GM21723 (cell line): ENCODE results near the gene ATXN7.
A peak's percentile ranks its signal among the peaks of the same experiment; 100 is the strongest.

Experiments used
- ATAC-seq: cut with Tn5 transposase; IDR thresholded peaks from one replicate; pipeline ENCODE4 v1.9.1; 2021; ENCODE audit warnings: mild to moderate bottlenecking, moderate library complexity; ENCODE audit not compliant: unreplicated experiment

Gene ATXN7

DNA sequence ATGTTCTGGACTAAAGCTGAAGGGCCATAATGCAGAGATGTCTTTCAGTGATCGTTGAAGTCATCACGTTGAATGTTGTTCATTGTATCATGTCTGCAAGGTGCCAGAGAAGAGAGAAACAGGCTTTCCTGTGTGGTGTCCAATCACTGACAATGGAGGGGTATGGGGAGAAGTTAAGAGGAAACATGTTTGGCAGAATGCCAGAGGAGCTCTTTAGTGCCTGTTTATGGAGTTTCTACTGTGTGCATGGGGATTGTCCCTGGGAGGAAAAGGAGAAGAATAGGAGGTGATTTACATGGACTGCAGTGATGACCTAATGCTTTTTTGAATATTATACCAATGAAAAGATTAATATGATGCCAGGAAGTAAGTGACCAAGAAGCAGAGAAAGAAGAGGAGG lies 36.8 kb downstream of the ATXN7 start:
- ATAC-seq = no peak

DNA sequence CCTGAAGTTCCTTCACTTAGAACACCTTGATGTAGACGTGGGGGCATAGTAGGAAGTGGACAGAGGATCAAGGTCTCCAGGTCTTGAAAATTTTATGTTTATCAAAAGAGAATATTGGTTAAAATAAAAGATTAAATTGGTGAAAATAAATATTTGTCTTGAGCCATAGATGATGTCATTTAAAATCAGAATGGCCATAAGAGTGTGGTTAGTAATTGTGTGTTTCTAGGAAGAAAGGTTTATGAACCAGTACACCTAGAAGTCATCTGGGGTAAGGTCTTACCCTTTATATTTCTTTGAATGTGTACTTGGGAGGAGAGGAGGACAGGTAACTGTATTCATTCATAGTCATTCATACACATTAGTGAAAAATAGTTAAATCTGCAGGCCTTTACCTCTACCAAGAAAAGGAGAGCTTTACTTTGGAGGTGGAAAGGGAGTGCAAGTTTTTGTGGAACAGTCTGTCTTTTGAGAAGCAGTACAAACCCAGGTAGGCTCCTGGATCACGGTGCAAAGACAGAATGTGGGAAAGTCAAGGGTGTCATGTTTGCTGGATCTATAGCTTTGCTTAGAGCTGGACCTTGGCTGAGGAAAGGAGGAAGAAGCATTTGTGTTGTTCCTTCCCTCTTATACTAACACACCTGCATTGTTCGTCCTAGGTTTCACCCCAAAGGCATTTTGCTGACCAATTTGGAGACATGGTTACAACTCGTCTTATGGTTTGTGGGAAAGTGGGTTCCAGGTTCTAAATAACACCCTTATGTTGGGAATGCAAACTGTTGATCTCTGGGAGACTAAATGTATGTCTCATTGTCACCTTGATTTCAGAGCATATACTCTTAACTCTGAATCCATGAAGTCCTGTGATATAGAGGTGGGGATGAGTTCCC lies 42.3 kb downstream of the ATXN7 start:
- ATAC-seq = no peak

DNA sequence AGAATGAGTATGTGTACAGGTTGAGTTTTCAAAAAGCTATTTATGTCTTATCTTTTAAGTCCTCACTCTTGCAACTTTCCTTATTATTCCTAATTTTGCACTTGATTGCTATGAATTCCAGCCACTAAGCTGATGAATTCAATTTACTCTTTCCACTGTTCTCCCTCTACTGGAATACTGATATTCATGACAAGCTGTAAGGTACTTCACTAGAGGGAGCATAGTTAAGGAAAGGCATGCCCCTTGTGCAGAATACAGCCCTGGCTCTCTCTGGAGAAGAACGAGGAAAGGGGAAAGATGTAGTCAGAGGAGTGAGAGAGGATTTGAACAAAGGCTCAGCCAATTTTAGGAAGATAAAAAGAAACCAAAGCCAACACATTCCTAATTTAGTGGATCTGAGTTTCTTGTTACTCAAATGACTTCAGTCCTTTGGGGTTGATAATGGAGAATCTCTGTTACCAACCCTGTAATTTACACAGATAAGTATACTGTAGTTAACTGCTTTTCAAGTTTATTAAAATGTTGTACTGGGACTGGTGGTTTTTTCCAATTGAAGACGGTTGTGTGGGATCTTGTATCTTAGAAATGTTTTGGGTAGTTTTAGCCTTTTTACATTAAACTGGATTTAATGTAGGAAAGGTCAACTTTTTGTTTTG lies 44.5 kb downstream of the ATXN7 start:
- ATAC-seq = no peak

DNA sequence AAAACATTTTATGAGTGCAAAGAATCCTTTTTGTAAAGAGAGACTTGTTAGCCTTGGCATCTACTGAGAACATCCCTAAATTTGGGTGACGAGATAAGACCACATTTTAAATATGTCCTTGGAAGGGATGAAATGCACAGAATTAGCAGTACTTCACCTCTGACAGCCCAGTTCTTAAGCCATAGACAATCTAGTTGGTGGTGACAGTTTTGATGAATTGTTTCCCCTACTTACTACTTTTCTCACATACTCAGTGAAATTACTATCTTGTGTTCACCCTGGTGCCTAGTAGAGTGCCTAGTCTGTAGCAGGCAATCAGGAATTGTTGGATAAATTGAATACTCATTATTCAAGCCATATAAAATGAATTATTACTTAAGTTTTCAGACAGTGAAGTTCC lies 45.1 kb downstream of the ATXN7 start:
- ATAC-seq = no peak

DNA sequence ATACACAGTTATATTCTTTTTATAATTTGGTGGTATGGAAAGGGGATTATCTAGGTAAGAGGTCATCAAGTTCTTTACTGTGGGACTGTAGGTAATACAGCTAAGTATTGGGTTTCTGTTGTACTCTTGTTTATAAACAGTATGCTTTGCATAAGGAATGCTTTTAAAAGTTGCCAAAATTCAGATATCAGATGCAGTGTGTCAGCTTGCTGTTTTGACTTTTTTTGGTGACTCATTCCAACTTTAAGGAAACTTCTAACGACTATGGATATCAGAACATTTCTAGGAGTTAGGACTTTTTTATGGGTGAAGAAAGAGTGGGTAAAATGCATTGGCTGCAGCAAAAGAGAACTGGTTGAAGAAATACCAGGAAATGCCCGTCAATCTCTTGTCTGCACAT lies 45.8 kb downstream of the ATXN7 start:
- ATAC-seq = no peak

DNA sequence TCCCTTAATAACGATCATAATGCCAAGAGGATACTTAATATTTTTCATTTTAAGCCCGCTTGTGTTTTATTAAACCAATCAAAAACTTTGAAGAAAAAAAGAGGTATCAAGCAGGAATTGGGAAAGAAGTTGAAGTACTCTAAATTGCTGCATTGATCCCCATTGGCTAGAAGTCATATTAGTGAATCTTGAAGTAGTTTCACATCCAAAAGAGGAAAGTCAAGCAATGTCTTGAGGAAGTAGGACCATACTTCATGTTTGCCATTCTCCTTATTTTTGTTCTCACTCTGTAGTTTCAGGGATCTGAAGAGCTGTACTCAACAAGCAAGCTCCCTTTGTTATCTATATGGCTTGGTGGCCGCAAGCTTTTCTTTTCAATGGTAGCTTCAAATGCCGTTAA lies 46.3 kb downstream of the ATXN7 start:
- no peak for ATAC-seq

DNA sequence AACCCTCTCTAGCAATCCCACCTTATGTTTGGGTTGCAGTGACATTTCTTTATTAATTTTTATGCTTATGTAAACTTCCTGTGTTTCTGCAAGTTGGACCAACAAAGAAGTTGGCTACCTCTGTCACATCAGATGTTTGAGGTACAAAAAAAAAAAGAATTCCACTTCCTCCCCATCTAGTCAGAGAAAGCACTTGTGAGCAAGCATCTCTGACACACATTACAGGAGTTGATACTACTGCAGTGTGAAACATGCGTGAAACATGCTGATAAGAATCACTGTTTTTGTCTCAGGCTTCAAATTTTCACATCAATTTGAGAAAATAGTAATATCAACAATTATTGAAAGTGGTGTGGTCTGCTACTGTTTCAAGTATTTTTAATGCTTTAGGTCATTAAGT lies 47.2 kb downstream of the ATXN7 start:
- no peak for ATAC-seq

DNA sequence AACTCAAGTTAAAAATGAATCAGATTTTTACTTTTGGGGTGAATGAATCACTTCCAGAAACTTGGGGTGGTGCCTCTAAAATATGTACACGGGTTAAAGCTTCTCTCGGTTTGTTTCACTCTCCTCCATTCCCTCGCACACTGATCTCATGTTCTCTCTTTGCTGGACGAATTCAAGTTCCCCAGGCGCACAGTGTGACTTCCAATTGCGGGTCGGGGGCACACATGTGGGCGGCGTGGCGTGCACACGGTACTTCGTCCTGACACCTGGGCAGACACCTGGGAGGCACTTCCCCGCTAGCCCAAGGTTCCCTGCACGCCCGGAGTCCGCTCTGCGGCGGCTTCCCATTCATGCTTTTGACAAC lies 47.8 kb downstream of the ATXN7 start:
- no peak for ATAC-seq

DNA sequence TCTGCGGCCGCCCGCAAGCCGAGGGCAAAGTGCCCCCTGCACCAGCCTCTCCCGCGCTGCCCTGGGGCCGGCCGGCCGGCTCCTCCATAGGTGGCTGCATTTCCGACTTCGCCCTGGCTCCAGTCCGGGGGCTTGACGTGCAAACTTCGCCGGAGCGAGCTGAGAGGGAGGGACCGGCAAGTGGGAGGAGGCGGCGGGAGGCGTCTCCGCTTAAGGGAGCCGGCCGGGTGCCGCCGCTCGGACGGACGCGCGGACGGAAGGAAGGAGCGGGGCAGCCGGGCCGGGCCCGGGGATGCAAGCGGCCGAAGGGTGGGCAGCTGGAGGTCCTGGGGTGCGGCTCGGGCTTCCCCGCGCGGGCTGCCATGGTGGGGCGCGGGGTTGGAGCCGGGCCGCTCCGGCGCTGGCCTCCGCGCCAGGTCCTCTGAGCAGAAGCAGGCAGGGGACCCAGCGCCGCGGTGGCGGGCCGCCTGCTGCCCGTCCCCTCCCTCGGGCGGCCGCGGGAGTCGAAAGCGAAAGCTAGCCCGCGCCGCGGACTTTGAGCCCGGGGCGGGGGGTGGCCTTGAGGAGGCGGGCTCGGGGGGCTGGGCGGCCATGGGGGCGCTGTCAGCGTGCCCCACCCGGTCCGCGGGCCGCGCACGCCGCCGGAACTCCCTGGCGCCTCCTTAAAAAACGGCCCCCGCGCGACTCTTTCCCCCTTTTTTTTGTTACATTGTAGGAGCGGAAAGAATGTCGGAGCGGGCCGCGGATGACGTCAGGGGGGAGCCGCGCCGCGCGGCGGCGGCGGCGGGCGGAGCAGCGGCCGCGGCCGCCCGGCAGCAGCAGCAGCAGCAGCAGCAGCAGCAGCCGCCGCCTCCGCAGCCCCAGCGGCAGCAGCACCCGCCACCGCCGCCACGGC lies 48.5 kb downstream of the ATXN7 start, which contains the start of gene SCAANT1:
Gene SCAANT1 (minus strand): TSS at position 511 of the 895 bp plus-strand sequence.
- ATAC-seq = peak; percentile 84

DNA sequence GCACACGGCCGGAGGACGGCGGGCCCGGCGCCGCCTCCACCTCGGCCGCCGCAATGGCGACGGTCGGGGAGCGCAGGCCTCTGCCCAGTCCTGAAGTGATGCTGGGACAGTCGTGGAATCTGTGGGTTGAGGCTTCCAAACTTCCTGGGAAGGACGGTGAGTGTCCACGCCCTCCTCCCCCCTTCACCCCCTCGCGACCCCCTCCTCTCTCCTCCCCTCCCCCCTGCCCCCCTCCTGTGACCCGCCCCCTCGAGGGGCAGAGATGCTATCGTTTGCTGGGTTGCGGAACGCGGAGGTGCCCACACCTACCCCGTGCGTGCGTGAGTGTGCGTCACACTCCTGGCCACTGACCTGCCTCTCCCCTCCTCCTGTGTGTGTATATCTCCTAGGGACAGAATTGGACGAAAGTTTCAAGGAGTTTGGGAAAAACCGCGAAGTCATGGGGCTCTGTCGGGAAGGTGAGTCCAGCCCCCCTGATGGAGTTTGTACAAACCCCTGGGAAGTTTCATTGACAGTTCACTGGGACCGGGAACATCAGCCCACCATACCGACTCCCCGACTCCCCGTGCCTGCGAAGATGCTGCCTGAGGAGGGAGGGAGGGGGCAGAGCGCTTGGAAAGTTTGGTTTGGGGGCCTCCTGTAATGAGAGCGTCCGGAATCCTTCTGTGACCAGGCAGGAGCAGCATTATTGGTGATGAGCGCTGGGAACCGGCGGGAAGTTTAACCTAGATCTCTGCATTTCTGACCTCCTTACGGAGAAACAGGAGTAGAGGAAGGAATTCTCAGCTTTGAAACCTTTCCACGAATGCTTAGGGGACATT lies 49.3 kb downstream of the ATXN7 start:
- ATAC-seq = peak; percentile 10

DNA sequence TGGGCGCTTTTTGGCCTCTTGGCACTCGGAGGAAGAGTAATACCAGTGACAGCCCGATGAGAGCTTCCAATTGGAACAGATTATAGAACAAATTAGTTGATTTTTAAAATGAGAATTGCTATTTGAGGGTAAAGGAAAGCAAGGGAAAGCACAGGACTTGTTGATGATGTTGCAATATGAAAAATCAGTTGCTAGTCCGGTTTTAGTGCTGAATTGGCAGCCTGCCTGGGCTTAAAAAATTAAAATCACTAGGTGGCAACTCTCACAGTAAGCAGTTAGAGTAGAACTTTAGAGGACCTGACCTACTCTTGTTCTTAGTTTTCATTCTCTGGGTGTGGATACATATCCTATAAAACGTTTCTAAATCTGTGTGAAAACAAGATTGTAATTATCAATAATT lies 50.6 kb downstream of the ATXN7 start:
- no peak for ATAC-seq

DNA sequence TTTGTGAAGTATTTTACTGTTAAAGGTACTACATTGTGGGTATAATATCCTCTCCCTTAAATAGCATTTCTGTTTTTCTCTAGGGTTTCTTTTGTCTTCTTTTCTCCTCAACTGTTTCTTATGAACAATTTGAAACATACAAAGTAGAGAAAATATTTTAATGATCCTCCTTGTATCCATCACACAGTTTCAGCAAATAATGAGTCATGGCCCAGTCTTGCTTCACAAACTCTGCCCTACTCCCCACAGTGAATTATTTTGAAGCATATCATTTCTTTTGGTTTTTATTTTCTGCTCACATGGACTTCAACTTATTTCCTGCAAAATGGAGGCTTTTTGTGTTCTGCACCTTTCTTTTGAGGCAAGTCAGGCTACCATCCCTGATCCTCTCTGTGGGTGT lies 54.7 kb downstream of the ATXN7 start:
- no peak for ATAC-seq

DNA sequence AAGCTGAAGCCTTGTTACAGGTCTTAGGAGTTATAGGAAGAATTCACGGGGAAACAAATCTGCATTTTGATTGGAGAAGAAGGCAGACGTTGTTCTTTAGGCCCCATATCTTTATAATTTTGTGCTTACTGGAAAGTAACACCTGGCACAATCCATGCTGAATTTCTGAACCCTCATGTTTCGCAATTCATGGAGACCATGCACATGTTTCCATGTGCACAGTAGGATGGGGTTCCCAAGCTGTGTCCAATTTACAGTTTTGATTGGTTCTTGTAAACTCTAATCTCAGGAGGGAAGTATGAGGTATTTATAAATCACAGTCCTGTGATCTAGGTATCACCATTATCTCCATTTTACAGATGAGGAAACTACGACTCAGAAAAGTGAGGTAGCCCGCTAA lies 56.3 kb downstream of the ATXN7 start:
- ATAC-seq = no peak

DNA sequence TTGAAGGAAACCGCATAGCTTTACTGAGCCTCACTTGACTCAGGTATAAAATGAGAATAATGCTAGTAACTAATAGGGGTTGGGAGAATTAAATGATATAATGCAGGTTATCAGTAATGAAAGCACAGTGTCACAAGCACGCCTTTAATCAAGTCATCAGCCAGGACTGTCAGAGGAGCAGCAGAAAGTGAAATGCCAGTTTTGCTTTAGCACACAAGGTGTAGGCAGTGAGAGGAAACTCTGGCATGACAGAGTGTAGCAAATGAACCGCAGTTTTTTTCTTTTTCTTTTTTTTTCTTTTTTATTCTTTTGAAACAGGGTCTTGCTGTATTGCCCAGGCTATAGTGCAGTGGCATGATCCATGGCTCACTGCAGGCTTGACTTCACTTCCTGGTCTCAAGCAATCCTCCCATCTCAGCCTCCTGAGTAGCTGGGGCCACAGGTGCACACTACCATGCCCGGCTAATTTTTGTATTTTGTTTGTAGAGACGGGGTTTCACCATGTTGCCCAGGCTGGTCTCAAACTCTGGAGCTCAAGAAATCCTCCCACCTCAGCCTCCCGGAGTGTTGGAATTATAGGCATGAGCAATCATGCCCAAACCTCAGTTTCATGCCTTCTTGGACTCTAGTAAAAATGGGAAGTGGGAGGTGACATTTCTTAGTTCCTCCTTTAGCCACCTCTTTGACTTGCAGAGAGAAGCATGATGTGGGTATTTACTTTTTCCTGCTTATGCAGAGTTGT lies 58.2 kb downstream of the ATXN7 start:
- peak; percentile 91 for ATAC-seq

DNA sequence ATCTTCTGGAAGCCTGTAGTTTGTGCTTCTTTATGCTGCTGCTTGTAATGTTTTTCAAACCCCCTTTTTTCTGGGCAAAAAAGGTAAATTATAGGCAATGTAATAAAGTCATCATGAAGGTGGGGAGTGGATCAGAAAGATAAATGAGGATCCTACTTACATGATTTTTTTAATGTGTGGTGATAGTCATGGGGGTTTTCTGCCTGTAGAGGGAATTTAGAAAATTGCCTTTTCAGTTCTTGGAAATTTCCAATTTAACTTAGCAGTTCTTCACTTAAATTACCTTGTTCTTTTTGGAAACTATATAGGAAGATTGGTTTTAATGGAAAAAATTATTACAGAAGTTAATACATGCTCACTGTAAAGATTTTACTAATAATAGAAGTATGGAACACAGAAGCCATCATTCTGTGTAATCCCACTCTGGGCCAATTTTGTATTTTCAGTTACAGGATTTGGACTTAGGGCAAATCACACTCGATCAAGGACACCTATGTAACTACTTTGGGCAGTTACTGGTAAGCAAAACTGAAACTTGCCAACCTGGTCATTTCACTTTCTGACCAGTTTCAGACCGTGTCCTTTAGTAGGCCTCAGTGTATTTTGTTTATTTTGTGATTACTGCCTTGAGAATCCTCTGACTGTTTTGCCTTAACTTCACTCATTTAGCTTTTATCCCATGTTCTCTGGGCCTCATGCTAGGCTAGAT lies 59.0 kb downstream of the ATXN7 start:
- peak; percentile 2 for ATAC-seq

DNA sequence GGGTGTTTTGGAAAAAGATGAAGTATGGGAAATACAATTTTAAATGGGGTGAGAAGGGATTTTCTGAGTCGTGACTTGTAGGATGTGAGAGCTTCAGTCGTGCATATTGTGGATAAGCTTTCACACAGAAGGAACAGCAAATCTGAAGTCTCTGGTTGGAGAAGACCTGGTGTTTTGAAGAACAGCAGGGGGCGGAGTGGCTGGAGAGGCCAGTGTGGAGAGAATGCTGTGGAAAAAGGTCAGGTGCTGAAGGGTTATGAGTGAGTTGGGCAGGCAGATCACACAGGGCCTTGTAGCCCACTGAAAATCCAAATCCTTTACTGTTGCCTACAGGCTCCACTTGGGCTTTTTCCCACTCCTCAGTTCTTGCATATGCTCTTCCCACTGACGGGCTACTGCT lies 62.6 kb downstream of the ATXN7 start:
- ATAC-seq = no peak

DNA sequence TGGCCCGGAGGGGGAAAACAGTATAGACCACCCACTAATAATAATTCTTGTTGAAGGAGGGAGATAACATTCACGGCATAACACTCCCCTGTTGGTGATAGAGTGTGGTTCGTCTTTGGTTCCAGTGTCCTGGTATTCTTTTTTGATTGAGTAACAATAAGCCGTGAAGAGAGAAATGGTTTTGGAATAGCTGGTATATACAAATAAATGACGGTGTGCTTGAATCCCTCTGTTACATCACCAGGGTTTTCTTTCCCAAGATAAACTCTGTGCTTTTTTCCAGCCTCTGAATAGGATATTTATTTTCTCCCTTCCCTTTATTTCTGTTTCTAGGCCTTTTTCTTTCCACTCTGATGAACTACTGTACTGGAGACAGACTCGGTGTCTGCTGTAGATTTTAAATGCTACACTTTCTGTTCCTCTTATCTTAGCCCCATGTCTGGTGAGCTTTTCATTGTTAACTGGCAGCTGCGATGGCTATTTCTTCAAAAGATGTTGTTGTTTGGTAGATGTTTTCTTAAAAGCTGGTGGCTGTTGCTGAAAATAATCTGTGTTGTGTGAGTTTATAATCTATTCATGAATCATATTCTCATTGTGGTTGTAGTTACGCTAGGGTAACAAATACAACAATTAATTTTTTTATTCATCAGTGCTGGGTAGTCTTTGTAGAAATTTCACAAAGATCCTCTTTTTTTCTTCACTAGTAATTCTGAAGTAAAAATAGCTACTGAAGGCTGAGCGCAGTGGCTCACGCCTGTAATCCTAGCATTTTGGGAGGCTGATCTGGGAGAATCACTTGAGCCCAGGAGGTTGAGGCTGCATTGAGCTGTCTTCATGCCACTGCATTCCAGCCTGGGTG lies 64.0 kb downstream of the ATXN7 start:
- peak; percentile 91 for ATAC-seq

DNA sequence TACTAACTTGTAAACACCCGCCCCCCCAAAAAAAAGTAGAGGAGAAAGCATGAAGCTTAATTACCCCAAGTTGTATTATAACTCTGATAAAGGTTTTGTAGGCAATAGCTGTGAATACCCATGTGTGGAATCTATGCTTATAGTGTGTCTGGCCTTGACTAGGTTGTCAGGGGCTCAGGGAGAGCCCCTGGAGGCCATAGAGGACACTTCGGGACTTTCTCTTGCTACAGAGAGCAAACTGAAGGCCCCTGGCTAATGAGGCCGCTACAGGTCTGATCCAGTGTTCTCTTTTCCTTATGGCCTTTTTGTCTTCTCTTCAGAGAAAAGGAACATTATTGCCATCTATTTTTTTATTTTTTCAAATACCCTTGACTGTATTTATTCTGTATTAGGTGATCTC lies 67.6 kb downstream of the ATXN7 start:
- ATAC-seq = no peak
